ELF-1 (cell line): ENCODE results near the gene CPEB1.
"Not testable (repeated sequence)": the region's sequence is repeated elsewhere in the genome, so short reads cannot be mapped to it uniquely, and the experiment has no call there.

ENCODE experiments used
- DNase-seq: peaks from one replicate; pipeline ENCODE4 v3.0.0-alpha.2; 2016; ENCODE audit warnings: low read depth, low spot score

CPEB1 gene

GRCh38 chr15:82530006-82530405 lies 117.2 kb downstream of the CPEB1 start:
- DNase-seq, result no peak

DNA sequence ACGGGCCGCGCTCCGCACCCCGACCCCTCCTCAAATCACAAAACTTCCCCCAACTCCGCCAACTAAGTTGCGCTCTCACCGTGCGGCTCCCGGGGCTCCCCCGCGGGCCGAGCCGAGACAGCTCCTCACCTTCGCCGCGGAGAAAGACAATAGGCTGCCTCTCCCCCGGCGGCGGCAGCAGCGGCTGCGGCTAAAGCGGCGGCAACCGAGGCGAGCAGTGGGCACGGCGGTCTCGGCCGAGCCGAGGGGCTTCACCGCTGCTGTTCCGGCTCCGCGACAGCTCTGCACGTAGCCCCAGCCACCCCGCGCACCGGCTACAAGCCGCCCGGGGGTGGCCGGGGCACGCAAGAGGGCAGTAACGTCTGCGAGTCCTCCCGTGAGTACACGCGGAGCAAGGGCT lies 133.6 kb downstream of the CPEB1 start:
- DNase-seq, result not testable (repeated sequence)

- not testable (repeated sequence) for DNase-seq
Measured at GRCh38 chr15:82507693-82508092, 139.5 kb downstream of the CPEB1 start.

- not testable (repeated sequence) for DNase-seq
Measured at GRCh38 chr15:82507087-82507486, 140.1 kb downstream of the CPEB1 start.

DNA sequence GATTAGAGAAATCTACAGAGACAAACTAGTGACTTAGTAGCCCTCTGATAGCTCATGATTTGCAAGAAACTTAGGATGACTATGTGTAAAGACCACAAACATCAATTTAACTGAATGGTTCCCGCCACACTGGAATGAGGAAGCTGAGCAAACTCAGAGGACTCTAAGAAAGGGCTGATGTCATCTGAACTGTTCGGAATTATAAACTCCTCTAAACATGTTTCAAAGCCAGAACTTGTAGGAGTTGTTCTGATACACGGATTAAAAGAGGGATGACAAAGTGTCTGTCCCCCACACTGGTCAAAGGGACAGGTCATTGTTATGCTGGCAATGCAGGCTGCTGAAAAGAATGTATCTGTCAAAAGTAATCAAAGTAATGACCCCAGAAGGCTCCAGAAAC lies 141.3 kb downstream of the CPEB1 start:
- DNase-seq, result not testable (repeated sequence)

DNA sequence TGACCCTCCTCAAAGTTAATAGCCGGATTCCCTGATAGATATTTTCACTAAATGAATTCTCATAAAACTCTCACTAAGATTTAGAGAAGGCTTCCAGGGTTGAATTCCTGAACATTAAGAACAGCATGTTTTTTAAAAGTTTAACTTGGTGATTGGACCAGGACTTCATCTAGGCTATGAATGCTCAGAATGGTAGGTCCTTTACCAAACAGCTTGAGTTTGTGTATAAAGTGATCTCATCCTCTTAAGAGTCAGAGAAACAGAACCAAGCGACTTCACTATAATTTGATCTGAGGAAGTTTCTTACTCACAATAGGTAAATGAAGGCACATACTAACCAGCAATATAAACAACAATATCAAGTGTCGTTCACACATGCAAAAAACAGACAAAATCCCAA lies 143.1 kb downstream of the CPEB1 start:
- DNase-seq, result not testable (repeated sequence)

DNA sequence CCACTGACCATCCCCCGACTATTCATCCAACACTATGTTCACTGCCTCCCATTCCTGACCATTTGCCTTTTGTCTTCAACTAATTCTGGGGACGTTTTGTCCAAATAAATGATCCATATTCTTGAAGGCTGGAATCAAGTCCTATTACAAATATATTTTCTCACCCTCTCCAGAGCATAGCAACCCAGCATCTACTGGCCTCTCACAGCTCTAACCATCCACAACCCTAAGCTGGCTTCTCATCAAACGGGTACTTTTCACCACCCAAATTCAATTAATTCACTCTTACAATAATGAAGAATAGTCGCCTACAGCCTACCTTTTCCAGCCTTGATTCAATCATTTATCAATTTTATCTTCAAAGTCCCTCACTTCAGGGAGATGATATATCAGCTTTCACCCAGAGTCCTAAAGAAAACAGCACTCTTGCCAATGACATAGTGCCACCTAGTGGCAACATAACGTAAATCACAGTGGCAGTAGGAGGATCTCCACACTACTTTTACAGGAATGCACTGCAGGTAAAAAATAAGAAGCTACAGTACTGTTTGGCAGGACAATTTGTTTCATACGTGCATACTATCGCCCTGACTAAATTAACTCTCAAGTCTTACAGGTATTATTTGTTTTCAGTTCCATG lies 144.3 kb downstream of the CPEB1 start:
- DNase-seq, result not testable (repeated sequence)

DNA sequence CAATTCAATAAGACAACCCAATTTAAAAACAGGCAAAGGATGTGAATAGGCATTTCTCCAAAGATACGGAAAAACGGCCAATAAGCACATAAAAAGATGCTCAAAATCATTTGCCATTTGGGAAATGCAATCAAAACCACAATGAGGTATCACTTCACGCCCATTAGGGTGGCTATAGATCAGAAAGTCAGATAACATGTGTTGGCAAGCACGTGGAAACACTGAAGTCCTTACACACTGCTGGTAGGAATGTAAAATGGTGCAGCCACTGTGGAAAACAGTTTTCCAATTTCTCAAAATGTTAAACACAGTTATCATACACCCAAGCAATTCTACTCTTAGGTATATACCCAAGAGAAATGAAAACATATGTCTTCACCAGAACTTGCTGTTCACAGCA lies 146.4 kb downstream of the CPEB1 start:
- not testable (repeated sequence) for DNase-seq

DNA sequence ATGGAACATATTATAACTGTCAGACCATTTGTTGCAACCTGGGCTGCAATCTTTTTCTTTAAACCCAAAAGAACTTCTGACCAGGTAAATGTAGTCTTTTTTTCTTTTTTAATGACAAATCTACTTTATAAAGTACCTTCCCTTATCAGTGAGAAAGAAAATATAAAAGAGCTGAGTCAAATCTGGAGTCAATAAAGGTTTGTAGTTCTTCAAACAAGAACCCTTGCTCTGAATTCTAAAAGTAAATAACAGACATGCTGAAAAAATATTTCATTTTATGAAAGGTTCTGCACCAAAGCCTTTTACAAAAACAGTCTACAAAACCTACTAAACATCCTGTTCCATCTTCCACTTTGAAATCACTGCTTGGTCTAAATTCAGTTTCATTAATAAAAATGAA lies 149.2 kb downstream of the CPEB1 start:
- not testable (repeated sequence) for DNase-seq
